Stomach (tissue), 4 donors: ENCODE data around the gene SANBR.
"Not testable (repeated sequence)": the region's sequence is repeated elsewhere in the genome, so short reads cannot be mapped to it uniquely, and the experiment has no call there.

Experiments used
- EP300 ChIP-seq: sonication (generic); formaldehyde crosslinking; IDR thresholded peaks from one replicate; pipeline ENCODE4 v1.6.1; 2017; ENCODE audit warnings: antibody characterized with exemption
- POLR2A ChIP-seq, 4 donors: fragments of 450-650 bp; IDR thresholded peaks; one replicate each; pipeline ENCODE4 v1.6.1; 2016; ENCODE audit warnings: antibody characterized with exemption in 4 of 4, control low read depth in 2 of 4, mild to moderate bottlenecking in 1 of 4, moderate library complexity in 1 of 4
- POLR2AphosphoS5 ChIP-seq, 3 donors: sonication (generic); formaldehyde crosslinking; IDR thresholded peaks; one replicate each; pipeline ENCODE4 v1.6.1; 2016; ENCODE audit warnings: antibody characterized with exemption in 3 of 3
- TF ChIP-seq, protein P1 (sequence below), 7 experiments: fragments of 450-650 bp in 4 of 7; fragments of 200-600 bp in 3 of 7; sonication (generic) in 3 of 7; IDR thresholded peaks; one replicate each; pipeline ENCODE4 v1.5.1; 2016 to 2019; ENCODE audit warnings: antibody characterized with exemption in 7 of 7, control low read depth in 2 of 7, mild to moderate bottlenecking in 1 of 7

DNA sequence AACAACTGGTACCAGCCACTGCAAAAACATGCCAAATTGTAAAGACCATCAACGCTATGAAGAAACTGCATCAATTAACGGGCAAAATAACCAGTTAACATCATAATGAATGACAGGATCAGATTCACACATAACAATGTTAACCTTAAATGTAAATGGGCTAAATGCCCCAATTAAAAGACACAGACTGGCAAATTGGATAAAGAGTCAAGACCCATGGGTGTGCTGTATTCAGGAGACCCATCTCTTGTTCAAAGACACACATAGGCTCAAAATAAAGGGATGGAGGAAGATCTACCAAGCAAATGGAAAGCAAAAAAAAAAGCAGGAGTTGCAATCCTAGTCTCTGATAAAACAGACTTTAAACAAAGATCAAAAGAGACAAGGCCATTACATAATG is 29.0 kb upstream of the SANBR start:
- TF ChIP-seq, protein P1, sequence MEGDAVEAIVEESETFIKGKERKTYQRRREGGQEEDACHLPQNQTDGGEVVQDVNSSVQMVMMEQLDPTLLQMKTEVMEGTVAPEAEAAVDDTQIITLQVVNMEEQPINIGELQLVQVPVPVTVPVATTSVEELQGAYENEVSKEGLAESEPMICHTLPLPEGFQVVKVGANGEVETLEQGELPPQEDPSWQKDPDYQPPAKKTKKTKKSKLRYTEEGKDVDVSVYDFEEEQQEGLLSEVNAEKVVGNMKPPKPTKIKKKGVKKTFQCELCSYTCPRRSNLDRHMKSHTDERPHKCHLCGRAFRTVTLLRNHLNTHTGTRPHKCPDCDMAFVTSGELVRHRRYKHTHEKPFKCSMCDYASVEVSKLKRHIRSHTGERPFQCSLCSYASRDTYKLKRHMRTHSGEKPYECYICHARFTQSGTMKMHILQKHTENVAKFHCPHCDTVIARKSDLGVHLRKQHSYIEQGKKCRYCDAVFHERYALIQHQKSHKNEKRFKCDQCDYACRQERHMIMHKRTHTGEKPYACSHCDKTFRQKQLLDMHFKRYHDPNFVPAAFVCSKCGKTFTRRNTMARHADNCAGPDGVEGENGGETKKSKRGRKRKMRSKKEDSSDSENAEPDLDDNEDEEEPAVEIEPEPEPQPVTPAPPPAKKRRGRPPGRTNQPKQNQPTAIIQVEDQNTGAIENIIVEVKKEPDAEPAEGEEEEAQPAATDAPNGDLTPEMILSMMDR (IDR thresholded peaks at IDR 0.05), result not testable (repeated sequence)
- TF ChIP-seq POLR2A (IDR thresholded peaks at IDR 0.05); POLR2AphosphoS5 (IDR thresholded peaks at IDR 0.05); EP300: not testable (repeated sequence)
